Dendritic cell treated with granulocyte-macrophage colony-stimulating factor and Interleukin-4, amounts not matched to agents 40 ng/mL and 50 ng/mL, for 4 days (primary cell): ENCODE results near the gene LMX1B.
"Not testable (repeated sequence)": the region's sequence is repeated elsewhere in the genome, so short reads cannot be mapped to it uniquely, and the experiment has no call there.

Experiments used
- H3K27ac Mint-ChIP-seq: one replicate; pipeline ENCODE4 v1.8.0; 2022; ENCODE audit warnings: mild to moderate bottlenecking, mixed read lengths
- H3K27me3 Mint-ChIP-seq: one replicate; pipeline ENCODE4 v1.8.0; 2022; ENCODE audit warnings: mild to moderate bottlenecking, mixed read lengths
- H3K36me3 Mint-ChIP-seq: one replicate; pipeline ENCODE4 v1.8.0; 2022; ENCODE audit warnings: low read depth, mixed read lengths
- H3K4me1 Mint-ChIP-seq: one replicate; pipeline ENCODE4 v1.8.0; 2022; ENCODE audit warnings: low read depth, mixed read lengths
- H3K4me3 Mint-ChIP-seq: one replicate; pipeline ENCODE4 v1.8.0; 2022; ENCODE audit warnings: mild to moderate bottlenecking, moderate library complexity, mixed read lengths
- H3K9me3 Mint-ChIP-seq: one replicate; pipeline ENCODE4 v1.8.0; 2022; ENCODE audit warnings: mixed read lengths
- intact Hi-C: fragments of 100-400 bp; cut with micrococcal nuclease; formaldehyde crosslinking; loops from one replicate; pipeline ENCODE4 v1.15.0; 2022

LMX1B gene

GRCh38 chr9:126641118-126641851 lies 27.6 kb downstream of the LMX1B start:
- intact Hi-C loops, result no loop called here
- no peak overlapping the region for H3K4me3 Mint-ChIP-seq
- peaks cover 87% of the 10 kb centered on the region for H3K27me3 Mint-ChIP-seq
- no peaks in the 10 kb centered on the region for H3K9me3 Mint-ChIP-seq
- no peaks in the 10 kb centered on the region for H3K36me3 Mint-ChIP-seq
- H3K4me1 Mint-ChIP-seq, result no peaks in the 10 kb centered on the region
- H3K27ac Mint-ChIP-seq, result no peak overlapping the region

GRCh38 chr9:126642010-126642744 lies 28.4 kb downstream of the LMX1B start:
- H3K27me3 Mint-ChIP-seq, result peaks cover 83% of the 10 kb centered on the region
- H3K27ac Mint-ChIP-seq, result no peak overlapping the region
- intact Hi-C loops, result no loop called here
- no peaks in the 10 kb centered on the region for H3K4me1 Mint-ChIP-seq
- H3K36me3 Mint-ChIP-seq, result no peaks in the 10 kb centered on the region
- H3K4me3 Mint-ChIP-seq, result no peak overlapping the region
- no peaks in the 10 kb centered on the region for H3K9me3 Mint-ChIP-seq

- Mint-ChIP-seq H3K4me3 (no peak overlapping the region), H3K27ac (no peak overlapping the region), H3K27me3 (peaks cover 83% of the 10 kb centered on the region), H3K9me3 (no peaks in the 10 kb centered on the region), H3K4me1 (no peaks in the 10 kb centered on the region), H3K36me3 (no peaks in the 10 kb centered on the region)
- intact Hi-C loops, result no loop called here
Observed at GRCh38 chr9:126642839-126643238, 29.1 kb downstream of the LMX1B start.

GRCh38 chr9:126643945-126644527 lies 30.3 kb downstream of the LMX1B start:
- Mint-ChIP-seq H3K36me3 (no peaks in the 10 kb centered on the region), H3K9me3 (no peaks in the 10 kb centered on the region), H3K4me3 (no peak overlapping the region), H3K27me3 (peaks cover 81% of the 10 kb centered on the region), H3K4me1 (no peaks in the 10 kb centered on the region), H3K27ac (no peak overlapping the region)
- intact Hi-C loops, result no loop called here

GRCh38 chr9:126646162-126646561 lies 32.4 kb downstream of the LMX1B start:
- Mint-ChIP-seq H3K4me3 (no peak overlapping the region), H3K27ac (no peak overlapping the region), H3K36me3 (no peaks in the 10 kb centered on the region)

GRCh38 chr9:126647585-126648411 lies 34.1 kb downstream of the LMX1B start:
- Mint-ChIP-seq H3K4me1 (no peaks in the 10 kb centered on the region), H3K4me3 (no peak overlapping the region), H3K27me3 (peaks cover 85% of the 10 kb centered on the region), H3K9me3 (no peaks in the 10 kb centered on the region), H3K27ac (no peak overlapping the region), H3K36me3 (no peaks in the 10 kb centered on the region)
- intact Hi-C loops, result no loop called here

More at GRCh38 chr9:126646162-126646561, 32.4 kb downstream of the LMX1B start:
- intact Hi-C loops, result no loop called here
- Mint-ChIP-seq H3K4me1 (no peaks in the 10 kb centered on the region), H3K9me3 (no peaks in the 10 kb centered on the region), H3K27me3 (peaks cover 84% of the 10 kb centered on the region)

GRCh38 chr9:126649477-126649876 lies 35.7 kb downstream of the LMX1B start:
- Mint-ChIP-seq H3K27me3 (peaks cover 81% of the 10 kb centered on the region), H3K4me3 (no peak overlapping the region), H3K4me1 (no peaks in the 10 kb centered on the region), H3K9me3 (no peaks in the 10 kb centered on the region), H3K27ac (no peak overlapping the region), H3K36me3 (no peaks in the 10 kb centered on the region)
- intact Hi-C loops, result no loop called here

- no peaks in the 10 kb centered on the region for H3K9me3 Mint-ChIP-seq
- H3K4me3 Mint-ChIP-seq, result no peak overlapping the region
- intact Hi-C loops, result no loop called here
- H3K36me3 Mint-ChIP-seq, result no peaks in the 10 kb centered on the region
- no peak overlapping the region for H3K27ac Mint-ChIP-seq
- H3K27me3 Mint-ChIP-seq, result peaks cover 78% of the 10 kb centered on the region
- no peaks in the 10 kb centered on the region for H3K4me1 Mint-ChIP-seq
Observed at GRCh38 chr9:126650404-126651341, 36.9 kb downstream of the LMX1B start.

- Mint-ChIP-seq H3K9me3 (no peaks in the 10 kb centered on the region), H3K36me3 (no peaks in the 10 kb centered on the region), H3K27me3 (peaks cover 77% of the 10 kb centered on the region), H3K4me1 (no peaks in the 10 kb centered on the region), H3K4me3 (no peak overlapping the region), H3K27ac (no peak overlapping the region)
- intact Hi-C loops, result no loop called here
Observed at GRCh38 chr9:126652140-126652582, 38.4 kb downstream of the LMX1B start.

- H3K4me1 Mint-ChIP-seq, result no peaks in the 10 kb centered on the region
- peaks cover 70% of the 10 kb centered on the region for H3K27me3 Mint-ChIP-seq
- no peak overlapping the region for H3K4me3 Mint-ChIP-seq
- no peaks in the 10 kb centered on the region for H3K36me3 Mint-ChIP-seq
- H3K27ac Mint-ChIP-seq, result no peak overlapping the region
- intact Hi-C loops, result no loop called here
- H3K9me3 Mint-ChIP-seq, result no peaks in the 10 kb centered on the region
Observed at GRCh38 chr9:126654124-126654523, 40.4 kb downstream of the LMX1B start.

GRCh38 chr9:126656214-126656613 lies 42.5 kb downstream of the LMX1B start:
- H3K9me3 Mint-ChIP-seq, H3K36me3 Mint-ChIP-seq, H3K27ac Mint-ChIP-seq, intact Hi-C loops, H3K4me3 Mint-ChIP-seq, H3K4me1 Mint-ChIP-seq: not testable (repeated sequence)
- peaks cover 53% of the 10 kb centered on the region for H3K27me3 Mint-ChIP-seq

GRCh38 chr9:126658201-126658825 lies 44.6 kb downstream of the LMX1B start:
- peaks cover 43% of the 10 kb centered on the region for H3K27me3 Mint-ChIP-seq
- H3K4me1 Mint-ChIP-seq, result no peaks in the 10 kb centered on the region
- H3K4me3 Mint-ChIP-seq, result no peak overlapping the region
- no peak overlapping the region for H3K27ac Mint-ChIP-seq
- H3K36me3 Mint-ChIP-seq, result no peaks in the 10 kb centered on the region
- intact Hi-C loops, result no loop called here
- no peaks in the 10 kb centered on the region for H3K9me3 Mint-ChIP-seq
